HG03060 (cell line): ENCODE data around the gene FGF5.

Source experiments
- ATAC-seq: cut with Tn5 transposase; IDR thresholded peaks from one replicate; pipeline ENCODE4 v1.9.1; 2021; ENCODE audit warnings: low read depth, moderate number of reproducible peaks; ENCODE audit not compliant: unreplicated experiment

Gene FGF5

DNA sequence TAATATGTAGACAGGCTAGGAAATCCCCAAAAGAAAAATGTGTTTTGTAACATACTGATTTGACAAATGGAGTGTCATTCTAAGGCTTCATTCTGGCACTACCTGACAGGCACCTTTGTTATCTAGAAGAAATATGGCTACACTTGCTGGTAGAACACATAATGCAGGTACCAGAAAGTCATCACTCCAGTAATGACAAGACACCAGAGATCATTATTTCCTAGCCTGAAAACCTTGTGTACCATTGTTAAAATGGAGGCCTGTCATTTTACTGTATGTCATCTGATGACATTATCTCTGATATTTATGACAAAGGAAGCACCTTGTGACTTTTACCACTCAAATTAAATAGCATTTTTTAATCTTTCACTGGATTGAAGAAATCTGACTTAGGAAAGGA lies 13.5 kb upstream of the FGF5 start:
- ATAC-seq = no peak

GRCh38 chr4:80253510-80253909 lies 13.0 kb upstream of the FGF5 start:
- no peak for ATAC-seq

- no peak for ATAC-seq
Observed at GRCh38 chr4:80254114-80254513, 12.3 kb upstream of the FGF5 start.

DNA sequence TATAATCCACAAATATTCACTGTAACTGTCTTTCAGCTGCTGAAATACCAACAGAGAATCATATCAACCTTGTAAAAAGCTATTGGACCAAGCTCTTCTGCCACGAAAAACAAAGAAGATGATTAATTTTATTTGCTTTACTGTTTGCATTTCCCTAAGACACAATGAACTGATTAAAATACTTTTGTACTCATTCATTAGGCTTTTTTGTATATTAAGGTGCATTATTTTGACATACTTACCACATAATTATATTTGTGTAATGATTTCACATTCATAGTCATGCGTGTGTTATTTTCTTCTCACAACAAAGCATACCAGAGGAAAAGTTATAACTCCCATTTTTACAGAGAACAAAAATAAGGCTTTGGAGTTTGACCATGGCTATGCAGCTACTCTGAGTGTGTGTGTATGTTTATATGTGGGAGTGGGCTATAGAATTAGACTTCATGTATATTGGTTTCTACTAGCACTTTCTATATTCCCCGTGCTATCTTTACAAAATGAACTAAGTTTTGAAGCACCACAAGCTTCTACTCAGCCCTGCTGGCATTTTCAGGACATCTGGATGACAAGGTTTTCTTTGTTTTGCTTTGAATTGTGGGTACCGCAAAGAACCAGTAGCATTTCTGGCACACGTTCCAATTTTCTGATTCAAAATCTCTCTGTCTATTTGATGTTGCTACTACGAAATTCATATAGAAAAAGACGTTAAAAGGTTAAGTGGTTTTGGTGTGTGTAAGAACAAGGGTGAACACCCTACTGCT lies 11.0 kb upstream of the FGF5 start:
- ATAC-seq = no peak

- ATAC-seq = no peak
Observed at GRCh38 chr4:80257851-80258250, 8.6 kb upstream of the FGF5 start.

DNA sequence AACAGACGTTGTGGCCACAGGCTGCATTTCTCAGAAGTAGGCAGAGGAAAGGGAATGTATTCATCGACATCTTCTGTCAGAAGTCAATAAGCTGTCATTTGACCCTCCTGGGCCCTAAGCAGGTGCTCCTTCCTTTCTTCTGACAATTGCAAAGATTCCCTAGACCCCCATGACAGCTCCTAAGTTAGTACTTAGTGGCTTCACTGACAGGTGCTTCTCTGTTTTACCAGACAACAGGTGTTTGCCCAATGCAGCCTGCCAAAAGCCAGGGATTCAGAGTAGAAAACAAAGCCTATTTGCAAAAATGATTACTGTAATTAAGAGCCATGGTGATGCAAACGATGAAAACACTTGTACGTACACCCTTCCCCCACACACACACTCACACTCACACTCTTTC lies 7.5 kb upstream of the FGF5 start:
- no peak for ATAC-seq

GRCh38 chr4:80259817-80260216 lies 6.6 kb upstream of the FGF5 start:
- no peak for ATAC-seq

GRCh38 chr4:80261989-80262600 lies 4.4 kb upstream of the FGF5 start:
- ATAC-seq = no peak

DNA sequence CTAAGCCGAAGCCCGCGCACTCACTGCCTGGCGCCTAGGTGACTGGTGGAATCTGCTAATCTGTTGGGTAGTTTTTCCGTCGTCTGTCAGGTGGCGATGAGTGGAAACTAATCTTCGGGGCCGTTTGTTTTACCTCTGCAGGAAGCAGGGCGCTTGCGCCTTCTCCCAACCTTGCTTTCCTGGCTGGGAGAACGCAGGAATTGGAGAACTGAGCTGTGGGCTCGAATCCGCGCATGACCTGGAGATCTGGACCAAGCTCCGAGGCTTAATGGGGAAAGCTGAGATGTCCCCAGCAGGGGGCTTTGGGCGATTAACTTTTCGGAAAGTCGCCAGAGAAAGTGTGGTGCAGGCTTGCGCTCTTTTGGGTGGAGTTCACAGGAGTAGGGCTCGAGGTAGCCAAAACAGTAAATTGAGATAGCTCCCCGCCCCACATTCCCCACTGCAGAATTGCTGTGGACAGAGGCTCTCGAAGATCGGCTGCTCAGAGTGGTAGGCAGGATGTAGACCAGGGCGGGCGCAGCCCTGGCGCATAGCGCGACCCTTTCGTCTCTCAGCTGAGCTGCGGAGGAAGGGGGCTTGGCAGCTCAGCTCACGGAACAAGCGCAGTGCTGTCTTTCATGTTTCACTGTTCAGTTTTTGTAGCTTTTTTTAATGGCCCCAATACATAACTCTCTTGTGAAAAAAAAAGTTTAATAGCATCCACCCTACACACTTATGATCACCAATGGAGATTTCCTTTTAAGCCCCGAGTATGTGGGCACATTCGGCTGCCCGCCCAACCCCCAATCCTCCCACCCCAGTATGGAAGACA lies 2.7 kb upstream of the FGF5 start:
- no peak for ATAC-seq

DNA sequence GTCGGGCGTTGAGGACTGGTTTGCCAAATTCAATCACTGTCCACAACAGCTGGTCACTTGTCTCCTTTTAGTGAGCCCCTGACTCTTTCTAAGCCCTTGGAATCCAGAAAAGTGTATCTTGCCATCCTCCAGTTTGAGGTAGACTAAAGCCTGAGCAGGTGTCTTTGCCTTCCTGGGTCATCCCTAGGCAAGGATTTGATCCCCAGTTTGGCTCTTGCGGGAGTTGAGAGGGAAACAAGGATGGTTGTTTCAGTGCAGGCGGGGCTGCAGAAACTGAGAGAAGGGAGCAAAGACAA lies 2.2 kb upstream of the FGF5 start:
- ATAC-seq = no peak

DNA sequence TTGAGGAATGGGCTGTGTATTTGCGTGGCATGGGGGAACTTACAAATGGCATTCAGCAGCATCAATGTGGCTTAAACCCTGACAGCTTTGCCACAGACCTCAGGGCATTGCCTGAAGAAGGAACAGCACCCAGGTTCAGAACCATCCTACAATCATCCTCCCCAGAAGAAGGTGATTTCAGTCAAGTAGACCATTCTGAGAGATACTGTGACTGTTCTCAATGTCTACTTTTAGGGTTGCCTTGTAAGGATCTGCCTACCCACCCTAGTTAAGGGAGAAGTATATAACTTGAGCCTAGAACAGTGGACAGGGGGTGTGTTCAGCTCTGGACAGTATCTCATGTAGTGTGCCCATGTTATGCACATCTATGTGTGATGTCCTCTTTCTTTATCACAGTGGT lies 1.6 kb upstream of the FGF5 start:
- no peak for ATAC-seq

- ATAC-seq = no peak
Observed at GRCh38 chr4:80265571-80266252, 752 bp upstream of the FGF5 start.

DNA sequence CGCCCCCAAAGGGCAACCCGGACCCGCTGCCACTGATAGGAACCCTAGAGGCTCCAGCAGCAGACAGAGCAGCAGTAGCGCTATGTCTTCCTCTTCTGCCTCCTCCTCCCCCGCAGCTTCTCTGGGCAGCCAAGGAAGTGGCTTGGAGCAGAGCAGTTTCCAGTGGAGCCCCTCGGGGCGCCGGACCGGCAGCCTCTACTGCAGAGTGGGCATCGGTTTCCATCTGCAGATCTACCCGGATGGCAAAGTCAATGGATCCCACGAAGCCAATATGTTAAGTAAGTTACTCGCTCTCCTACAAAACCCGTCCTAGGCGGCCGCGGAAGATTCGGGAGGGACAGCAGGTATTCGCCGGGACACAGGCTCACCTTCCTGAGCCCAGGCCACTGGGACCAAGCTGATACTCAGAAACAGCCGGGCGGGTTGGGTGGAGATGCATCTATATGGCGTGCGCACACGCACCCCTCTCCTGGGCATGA lies 477 bp downstream of the FGF5 start:
- no peak for ATAC-seq

GRCh38 chr4:80268081-80268823 lies 1.8 kb downstream of the FGF5 start:
- ATAC-seq = no peak

DNA sequence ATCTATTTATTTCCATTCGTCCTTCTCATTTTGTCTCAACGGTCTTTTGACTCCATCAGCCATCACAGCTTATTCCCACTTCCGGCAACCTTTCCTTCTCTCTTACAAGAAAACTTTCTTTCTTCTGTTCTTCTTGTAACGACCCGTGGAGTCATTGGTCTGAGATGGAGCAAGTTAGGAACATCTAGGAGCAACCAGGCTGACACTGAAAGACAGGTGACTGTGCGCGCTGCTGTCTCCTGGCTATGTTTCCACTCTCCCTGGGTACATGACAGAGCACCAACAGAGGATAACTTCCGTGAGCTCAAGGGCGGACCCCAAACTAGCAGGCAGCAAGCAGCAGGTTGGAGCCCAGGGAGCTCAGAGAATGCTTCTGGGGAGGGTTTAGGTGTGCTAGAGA lies 2.5 kb downstream of the FGF5 start:
- no peak for ATAC-seq

DNA sequence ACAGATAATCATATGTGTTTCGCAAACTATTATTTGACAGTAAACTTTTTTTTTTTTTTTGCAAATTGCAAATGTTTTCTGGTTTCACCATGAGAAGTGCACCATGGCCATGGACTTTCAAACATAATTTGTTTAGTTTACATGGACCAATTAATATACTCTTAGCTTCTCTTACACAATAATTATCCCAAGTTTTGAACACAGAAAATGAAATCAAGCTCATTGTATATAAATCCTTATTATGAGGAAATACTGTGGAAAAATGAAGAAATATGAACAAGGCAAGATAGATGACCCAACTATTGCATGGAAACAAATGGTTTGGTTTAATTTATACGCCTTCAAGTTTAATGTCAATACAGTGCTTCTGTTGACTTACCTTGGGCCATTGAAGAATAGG lies 3.9 kb downstream of the FGF5 start:
- ATAC-seq = no peak

- no peak for ATAC-seq
Observed at GRCh38 chr4:80270868-80271267, 4.4 kb downstream of the FGF5 start.

- ATAC-seq = no peak
Observed at GRCh38 chr4:80271801-80272200, 5.3 kb downstream of the FGF5 start.

- no peak for ATAC-seq
Observed at GRCh38 chr4:80276931-80277330, 10.5 kb downstream of the FGF5 start.

DNA sequence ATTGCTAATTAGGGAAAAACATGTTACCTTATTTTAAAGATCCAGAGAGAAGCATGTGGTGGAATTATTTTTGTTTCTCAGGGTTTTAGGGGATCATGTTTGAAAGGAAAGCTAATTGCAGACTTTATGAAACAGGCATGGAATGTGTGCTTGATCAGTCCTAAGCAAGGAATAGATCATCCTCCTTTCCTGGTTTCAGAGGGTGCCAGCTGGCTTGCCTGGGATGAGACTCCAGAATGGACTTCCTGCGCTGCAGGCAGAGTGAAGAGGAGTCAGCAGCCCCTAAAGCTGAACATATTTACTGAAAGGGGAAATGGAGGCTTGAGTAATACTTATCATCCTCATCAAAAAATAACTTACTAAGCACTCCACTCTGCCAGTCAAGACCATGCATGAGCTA lies 13.3 kb downstream of the FGF5 start:
- ATAC-seq = no peak
